ENCODE results near the gene ABR.
A peak's percentile ranks its signal among the peaks of the same experiment; 100 is the strongest.
"Not testable (repeated sequence)": the region's sequence is repeated elsewhere in the genome, so short reads cannot be mapped to it uniquely, and the experiment has no call there.

The ABR gene

DNA sequence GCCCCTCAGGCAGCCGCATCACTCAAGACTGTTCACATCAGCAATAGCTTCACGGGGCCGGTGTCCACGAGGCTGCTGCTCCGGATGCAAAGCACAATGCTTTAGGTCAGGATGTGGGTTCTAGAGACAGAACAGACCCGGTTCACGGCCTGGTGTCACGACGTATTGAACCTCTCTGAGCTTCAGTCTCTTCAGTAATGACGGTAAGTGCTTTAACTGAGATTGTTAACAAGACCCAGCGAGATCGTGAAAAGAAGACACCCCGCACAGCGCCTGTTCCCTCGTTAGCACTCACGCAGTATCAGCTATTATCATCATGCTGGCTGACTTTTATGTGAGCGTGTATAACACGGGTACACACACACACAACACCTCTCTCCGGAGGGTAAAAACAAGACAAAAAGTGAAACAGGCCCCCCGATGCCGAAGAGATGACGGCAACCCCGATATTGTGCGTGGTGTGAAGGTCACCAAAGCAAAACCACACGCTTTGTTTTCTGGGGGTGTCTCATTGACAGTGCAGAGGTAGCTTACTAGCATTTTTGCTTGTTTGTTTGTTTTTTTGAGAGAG lies 21.4 kb upstream of the ABR start:
- peak; percentile 67 for DNase-seq

DNA sequence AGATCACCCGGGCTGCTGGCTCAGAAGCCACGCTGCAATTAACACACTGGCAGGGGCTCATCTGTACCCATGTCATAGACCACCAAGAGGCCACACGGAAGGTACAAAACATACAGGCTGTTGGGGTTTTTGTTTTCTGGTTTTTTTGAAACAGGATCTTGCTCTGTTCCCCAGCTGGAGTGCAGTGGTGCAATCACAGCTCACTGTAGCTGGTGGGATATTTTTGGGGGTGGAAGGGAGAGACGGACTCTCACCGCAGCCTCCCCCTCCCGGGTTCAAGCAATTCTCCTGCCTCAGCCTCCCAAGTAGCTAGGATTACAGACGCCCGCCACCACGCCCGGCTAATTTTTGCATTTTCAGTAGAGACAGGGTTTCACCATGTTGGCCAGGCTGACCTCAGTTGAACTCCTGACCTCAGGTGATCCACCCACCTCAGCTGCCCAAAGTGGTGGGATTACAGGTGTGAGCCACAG lies 19.5 kb upstream of the ABR start:
- not testable (repeated sequence) for DNase-seq

DNA sequence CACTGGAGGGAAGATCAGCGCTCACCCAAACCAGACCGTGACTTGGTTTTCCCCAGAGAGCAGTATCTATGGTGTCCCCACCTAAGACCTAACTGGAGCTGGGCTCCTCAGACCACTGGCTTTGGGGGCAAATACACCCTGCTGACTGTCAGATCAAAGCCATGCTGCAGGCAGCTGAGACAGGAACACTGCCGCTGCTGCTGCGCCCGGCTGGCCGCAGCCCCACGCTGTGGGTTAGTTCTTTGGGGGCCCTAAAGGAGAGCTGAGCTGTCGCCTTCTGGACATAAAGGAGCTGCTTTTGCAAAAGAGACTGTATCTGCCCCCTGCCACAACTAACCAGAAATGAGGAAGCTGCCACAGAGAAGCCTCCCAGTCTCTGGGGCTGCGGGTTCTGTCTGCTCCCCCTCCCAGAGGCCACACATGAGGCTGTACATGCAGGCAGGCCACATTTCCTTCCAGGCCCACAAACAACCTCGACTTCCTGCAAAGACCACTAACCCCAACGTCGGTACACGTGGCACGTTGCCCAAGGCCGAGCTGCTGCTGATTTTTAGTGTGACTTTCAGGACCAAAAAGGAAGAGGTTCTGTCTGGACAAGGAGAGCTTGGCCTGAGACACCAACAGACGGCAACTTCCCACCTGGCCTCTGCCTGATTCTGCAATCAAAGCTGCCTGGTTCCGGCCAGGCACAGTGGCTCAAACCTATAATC lies 18.2 kb upstream of the ABR start:
- DNase-seq: peak; percentile 79

DNA sequence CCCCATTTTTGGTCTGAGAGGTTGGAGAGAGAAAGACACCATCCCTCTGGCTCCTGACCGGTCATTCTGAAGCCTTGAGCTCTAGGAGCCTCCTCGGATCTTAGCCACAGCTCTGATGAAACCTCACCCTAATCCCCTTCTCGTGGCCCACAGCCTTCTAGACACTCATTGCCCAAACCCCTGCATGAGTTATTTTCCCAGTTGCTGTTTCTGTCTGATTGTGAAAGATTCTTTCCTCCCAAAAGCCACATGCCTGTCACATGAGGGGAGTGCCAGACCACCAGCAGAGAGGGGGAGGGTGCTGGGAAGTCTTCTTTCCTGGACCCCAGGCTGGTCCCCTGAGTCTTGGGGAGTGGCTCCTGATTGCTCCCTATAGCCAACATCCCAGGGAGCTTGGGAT lies 17.6 kb upstream of the ABR start:
- DNase-seq: no peak

DNA sequence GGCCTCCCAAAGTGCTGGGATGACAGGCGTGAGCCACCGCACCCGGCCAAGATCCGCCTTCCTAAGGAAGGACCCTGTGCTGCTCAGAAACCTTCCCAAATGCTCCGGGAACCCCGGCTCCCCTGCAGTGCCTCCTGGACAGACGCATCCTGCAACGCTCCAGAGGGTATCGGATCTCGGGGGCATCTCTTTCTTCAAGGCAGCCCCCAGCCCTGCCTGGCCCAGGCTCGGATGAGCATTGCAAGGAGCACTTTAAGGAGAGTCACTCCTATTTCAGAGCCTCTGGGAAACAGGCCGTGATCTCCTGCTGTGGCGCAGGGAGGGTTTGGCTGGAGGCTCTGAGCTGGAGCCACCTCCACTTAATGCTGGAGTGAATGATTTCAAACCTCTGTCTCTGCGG lies 17.2 kb upstream of the ABR start:
- DNase-seq: no peak

DNA sequence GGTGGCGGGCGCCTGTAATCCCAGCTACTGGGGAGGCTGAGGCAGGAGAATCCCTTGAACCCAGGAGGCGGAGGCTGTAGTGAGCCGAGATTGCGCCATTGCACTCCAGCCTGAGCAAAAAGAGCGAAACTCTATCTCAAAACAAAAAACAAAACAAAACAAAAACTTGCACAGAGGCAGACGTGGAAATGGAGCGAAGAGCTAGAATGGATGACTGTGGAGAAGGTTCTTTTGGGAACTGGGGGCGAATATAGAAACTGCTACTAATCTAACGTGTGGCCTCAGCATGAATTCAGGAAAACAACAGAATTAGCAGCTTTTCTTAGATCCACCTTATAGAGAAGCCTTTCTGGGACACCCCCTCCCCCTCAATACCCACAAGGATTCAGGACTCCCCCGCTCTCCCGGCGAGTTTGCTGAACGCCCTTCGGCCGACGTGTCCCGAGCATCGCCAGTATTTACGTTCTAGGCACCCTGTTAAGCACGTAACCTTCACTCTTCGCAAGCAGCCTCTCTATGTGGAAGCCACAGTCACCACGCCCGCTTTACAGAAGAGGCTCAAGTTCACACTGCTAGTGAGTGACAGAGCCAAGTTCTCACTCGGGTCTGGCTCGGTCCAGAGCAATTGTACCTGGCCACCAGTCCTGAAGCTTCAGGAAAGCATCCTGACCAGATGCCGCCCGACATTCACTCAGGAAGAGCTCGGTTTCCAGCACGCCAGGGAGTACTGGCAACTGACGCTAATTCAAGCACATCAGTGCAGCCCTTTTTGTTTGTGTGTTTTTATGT lies 13.3 kb upstream of the ABR start:
- DNase-seq: no peak

DNA sequence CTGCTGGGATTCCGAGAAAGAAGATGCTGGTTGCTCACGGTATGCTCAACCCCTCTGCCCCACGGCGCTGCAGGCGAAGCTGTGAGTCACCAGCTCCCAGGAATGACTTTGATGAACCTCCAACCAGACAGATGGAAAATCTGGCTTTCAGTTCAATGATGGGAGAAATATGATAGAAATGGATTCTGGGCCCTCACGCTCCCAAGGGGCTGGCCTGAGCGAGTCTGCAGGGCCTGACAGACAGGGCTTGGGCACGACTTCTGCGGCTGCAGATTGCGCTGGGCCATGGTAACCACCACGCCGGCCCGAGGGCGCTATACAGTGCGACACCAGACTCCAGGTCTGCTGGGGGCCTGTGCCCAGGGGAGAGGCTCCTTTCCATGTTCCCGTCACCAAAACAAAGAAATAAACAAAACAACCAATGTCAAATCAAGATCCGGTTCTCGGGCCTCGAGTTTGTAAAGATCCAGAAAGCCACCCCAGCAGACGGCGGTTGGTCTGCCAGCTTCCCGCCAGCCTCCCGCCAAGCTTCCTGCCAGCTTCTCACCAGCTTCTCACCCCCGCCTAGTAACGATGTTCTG lies 11.1 kb upstream of the ABR start:
- DNase-seq: no peak

DNA sequence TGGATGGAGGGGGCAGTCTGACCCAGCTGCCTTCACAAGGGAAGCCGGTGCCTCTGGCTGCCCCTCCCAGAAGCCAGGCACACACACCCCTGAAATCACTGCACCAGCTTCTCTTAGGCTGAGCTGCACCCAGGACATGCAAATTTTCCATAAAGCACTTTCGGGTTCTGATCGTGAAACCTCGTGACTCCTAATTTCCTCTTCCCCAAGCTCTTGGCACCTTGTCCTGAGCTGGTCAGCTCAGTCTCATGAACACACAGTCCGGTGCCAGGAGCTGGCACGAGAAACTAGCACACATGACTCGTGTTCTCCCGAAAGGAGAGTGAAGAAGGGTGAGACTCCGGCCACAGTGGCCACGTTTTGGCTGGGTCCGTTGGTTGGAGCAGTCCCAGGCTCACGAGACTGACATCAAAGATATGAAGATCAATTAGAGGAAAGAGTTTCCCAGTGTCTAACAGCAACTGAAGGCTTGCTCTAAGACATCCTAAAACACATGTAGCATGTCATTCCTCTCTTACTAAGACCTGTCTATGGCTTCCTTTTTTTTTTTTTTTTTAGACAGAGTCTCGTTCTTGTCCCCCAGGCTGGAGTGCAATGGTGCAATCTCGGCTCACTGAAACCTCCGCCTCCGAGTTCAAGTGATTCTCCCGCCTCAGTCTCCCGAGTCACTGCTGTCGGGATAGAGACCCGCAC lies 9.2 kb upstream of the ABR start:
- DNase-seq: no peak

DNA sequence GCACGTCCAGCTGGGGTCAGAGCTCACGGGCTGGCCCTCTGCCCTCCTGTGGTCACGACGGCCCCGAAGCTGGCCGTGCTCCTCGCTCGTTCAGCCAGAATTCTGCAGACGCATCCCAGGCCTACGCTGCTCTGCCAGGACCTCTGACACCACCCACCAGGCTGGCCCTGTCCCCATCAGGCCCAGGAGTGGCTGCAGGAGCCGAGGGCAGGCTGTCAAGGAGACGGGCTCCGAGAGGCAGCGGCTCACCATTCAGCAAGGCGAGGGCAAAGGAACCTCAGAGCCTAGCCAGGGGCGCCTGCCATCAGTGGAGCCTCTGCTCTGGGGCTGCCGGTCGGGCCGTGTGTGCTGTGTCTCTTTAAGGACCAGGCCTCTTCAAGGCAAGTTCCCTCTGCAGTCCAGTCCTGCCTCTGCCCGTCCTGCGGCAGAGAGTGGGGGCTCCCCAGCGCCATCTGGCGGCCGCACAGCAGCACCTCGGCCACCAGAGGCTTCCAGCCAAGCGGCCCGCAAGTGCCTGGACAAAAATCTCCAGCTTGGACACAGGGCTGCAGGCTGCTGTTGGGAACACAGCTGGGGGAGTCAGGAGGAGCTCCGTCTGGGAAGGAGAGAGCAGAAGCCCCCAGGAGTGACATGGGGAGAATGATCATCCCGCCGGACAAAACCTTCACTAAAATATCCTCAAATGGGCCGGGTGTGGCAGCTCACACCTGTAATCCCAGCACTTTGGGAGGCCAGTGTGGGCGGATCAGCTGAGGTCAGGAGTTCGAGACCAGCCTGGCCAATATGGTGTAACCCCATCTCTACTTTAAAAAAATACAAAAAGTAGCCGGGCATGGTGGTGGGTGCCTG lies 7.4 kb upstream of the ABR start:
- peak; percentile 79 for DNase-seq

DNA sequence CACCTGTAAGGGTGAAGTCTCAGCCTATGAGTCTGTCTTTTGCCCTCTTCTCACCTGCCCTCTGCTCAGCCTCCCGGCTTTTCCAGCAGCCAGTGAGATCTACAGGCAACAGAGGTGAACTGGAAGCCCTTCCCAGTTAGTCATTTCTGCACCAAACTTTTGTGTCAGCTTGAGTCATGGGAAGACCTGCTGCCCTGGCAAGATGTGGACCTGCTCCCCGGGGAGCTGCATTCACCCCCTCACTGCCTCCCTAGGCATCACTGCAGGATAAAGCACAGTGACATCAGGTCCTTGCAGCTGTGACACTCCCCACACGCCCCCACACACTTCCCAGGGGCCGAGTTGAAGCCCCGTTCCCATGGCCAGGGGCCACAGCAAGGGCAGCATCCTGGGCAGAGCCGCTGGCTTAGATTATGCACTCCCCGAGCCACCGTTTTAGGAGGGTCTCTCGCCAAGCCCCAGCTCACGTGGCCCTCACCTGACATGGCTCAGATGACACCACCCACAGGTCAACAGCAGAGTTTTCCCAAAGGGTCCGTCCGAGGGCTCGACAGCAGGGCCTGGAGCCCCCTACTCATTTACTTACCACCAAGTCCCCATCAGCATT lies 6.5 kb upstream of the ABR start:
- no peak for DNase-seq

DNA sequence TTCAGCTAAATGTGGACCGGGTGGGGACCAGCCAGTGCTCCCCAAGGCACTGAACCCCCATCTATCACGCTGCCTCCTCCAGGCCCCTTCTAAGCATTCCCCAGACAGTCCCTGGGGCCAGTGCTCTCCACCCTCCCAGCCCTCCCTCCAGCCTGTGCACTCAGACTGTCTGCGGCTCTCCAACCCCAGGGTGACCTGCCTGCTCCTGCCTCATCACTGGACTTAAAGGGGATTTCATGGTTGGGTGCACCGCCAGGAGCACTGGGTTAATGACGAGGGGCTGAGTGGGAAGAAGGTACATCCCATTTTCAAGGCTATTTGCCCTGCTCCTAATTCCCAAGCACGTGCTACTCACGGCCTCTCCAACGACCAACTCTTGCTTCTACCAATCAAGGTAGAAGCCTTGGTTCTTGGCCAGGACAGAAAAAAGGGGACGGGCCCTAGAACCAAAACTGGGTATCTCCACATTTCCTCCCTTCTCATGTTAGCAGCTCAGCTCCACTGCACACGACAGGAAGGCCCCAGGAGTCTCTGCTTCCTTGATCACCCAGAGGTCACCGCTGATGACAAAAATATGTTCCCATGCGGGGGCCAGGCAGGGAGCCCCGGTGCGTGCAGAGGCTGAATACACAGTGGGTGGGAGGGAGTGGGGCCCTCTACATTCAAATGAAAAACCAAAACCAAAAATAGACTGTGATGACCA lies 3.5 kb upstream of the ABR start:
- DNase-seq: no peak

DNA sequence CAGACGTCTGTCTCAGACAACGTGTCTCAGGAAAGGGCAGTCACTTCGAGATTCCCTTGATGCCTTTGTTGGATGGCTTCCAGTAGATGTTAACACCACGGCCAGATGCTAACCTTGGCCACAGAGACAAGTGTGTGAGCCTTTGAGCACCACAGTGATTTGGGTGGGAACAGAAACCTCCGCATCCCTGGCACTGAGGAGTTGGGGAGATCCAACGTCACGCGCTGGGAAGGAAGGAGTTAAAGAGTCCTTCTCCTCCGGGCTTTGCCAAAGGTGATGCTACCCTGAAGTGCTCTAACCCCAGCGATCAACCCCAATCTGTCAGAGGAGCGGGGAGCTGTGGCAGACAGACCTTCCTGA lies 3.0 kb upstream of the ABR start:
- DNase-seq: no peak

DNA sequence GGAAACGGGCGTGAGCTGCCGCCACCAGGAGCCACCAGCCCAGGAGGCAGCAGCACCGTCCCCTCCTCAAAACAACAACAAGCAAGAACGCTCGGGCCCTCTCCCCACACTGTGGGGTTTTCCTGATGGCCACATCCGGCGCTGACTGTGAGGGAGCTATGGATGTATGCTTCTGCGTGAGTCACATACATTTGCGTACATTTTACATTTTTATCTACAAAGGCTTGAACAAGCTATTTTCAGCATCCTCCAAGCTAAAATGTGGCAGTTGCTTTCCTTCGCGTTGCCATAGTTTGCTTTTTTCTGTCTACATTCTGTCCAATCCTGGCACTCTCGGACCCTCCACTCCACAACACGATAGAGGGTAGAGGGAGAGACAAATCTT lies 2.0 kb upstream of the ABR start:
- DNase-seq: no peak

DNA sequence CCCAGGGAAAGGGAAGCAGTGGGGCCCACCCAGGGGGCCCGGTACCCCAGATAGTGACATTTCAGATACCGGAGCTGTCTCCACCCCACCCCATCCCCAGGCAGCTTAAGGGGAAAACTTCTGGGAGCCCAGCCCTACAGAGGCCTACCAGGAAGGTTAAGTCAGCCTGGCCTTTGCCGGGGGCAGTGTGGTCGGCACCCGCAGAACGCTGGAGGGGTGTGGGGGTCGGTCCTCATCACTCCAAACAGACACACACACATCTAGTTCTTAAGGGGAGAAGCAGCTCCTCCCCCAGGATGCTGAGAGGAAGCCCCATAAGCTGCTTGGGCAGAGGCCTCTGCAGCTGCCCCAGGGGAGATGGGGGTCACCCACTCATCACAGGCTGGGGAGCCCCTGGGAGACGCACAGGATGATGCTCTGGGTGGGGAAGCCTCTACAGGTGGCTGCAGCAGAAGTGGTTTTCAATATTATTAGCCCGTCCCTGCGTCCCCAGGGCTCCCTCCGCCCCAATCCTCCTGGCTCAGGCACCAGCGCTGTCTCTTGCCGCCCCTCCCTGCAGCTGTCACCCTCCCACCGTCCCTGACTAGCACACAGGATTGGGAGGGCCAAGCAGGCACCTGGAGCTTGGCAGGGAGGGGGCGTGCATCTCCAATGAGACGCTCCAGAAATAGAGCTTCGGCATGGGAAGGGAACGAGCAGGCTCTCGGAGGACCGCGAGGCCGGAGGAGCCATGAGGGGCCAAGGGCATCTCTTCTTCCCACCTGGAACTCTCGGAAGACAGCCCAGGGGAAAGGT lies 1.4 kb upstream of the ABR start:
- DNase-seq: no peak

DNA sequence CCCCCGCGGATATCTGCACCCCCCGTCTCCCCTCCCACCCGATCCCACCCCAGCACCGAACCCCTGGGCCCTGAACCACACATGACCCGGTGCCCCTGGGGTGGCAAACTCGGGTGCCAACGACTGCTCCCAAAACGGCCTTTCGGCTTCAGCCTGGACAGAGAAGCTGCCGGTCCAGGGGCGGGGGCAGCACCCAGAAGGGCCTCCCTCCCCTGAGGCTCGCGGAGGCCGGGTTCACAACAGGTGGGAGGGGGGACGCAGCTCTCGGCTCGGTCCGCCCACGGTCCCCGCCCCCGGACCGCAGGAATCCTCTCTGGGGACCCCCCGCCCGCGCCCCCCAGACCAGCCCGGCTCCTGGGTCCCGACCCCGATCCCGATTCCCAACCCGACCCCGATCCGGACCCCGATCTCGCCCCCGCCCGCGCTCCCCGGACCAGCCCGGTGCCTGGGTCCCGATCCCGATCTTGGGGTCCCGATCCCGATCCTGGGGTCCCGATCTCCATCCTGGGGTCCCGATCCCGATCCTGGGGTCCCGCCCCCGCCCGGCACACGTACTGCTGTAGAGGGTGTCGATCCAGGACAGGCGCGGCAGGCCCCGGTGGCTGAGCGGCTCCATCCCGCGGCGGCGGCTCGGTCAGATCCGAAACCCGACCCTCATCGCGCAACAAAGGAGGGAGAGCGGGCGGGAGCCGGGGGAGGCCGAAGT lies 516 bp downstream of the ABR start:
- no peak for DNase-seq

DNA sequence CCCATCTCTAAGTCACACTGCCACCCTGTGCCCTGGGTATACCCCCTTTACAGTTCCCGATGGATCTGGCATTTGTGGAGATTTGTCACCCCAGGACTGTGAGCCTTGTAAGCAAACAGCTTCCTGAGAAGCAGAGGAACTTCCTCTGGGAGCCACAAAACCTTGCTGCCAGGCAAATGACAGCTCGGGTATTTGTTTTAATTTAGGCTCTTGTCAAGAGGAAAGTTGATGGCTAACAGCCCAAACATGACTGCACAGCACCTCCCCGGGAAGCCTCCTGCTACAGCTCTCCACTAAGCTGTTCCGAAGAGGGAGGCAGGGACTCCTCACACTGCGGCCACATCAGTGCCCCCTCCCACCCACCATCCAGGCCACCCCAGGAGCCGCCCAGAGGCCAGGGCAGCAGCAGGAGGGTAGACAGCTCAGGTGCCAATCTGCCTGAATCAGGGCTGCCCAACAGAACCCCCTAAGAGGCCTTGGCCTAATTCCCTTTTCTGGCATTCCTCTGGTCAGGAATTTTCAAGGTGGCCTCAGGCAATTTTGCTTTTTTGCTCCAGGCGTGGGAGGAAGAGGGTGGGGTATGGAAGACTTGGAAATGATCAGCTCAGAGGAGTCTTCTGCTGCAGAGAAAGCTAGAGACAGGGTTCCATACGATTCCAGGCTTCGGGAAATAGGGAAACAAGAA lies 2.6 kb downstream of the ABR start:
- DNase-seq: no peak

DNA sequence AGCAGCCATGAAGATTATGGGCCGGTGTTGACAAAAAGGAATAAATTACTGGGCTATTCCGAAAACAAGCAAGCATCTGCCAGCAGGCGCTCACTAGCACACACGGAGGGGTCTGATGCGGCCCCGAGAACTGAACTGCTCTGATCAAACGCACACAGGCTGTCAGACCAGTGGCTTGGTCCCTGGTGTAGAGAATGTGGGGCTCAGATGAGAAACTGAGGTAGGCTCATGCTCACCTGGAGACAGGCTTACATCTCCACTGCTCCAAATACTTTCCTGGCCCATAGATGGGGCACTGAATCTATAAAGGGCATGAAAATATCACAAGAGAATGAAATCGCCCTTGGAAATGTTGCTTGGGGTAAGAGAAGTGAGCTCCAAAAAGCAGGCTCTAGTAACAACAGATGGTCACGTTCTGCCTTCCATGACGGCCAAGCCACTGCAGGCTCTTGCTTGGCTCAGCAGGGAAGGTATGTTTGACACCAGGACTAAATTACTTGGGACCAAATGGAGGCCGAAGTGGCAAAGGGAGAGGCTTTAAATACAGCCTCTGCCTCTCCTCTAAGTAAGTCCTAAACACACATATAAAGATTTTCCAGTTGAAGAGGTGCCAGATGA lies 5.4 kb downstream of the ABR start:
- DNase-seq: no peak

DNA sequence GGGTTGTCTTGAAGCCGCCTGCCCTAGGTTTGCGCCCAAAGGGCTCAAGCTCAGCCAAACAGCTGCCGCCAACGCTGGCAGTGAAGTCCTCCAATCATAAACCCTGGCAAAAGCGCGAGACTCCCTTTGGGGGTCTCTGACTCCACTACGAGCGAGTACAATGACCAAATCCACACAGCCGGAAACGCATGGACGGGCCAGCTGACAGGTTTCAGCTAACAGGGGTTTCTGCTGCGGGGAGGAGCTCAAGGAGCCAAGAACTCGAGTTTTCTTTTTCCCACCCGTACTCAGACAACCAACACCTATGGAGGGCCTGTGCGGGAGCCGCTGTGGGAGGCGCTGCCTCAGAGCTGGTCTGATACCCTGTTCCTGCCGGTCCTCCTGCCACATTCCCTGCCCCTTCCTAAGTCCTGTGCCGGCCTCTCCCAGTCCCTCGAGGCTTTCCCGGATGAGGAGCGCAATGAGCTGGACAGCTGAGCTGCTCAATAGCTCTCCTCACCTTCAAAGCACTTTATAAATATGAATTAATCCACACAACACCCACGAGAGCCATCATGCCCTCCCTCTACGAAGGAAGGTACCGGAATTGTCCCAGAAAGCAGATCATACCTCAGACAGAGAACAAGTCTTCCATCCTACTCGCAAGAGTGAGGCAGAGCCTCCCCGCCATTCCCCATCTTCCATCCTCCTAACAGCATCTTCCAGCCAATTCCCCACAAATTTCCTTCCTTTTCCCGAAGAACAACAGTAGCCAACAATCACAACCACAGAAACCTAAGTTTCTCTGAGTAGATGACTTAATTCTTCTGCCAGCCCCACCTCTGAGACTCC lies 6.1 kb downstream of the ABR start:
- DNase-seq: no peak
